C4-2B (cell line): Measurements from ENCODE around the gene THSD8.

Source experiments
- CTCF ChIP-seq: fragments of 450-650 bp; conservative IDR thresholded peaks from 2 replicates; pipeline ENCODE4 v1.5.1; 2017; ENCODE audit warnings: mild to moderate bottlenecking
- ZFX ChIP-seq: fragments of 450-650 bp; IDR thresholded peaks from 2 replicates; pipeline ENCODE4 v1.6.1; 2017

GRCh38 chr19:12792853-12793289 is 9.0 kb upstream of the THSD8 start:
- TF ChIP-seq CTCF (no peak), ZFX (no peak)
